GM19324 (cell line): ENCODE data around the gene ZFYVE28.

Source experiments
- ATAC-seq: cut with Tn5 transposase; IDR thresholded peaks from one replicate; pipeline ENCODE4 v1.9.1; 2021; ENCODE audit warnings: mild to moderate bottlenecking, moderate library complexity; ENCODE audit not compliant: unreplicated experiment, low FRiP score

ZFYVE28 gene

GRCh38 chr4:2335729-2336101 lies 82.7 kb downstream of the ZFYVE28 start:
- no peak for ATAC-seq

- no peak for ATAC-seq
Observed at GRCh38 chr4:2334826-2335728, 83.4 kb downstream of the ZFYVE28 start.

- ATAC-seq: no peak
Observed at GRCh38 chr4:2333916-2334644, 84.4 kb downstream of the ZFYVE28 start.

- ATAC-seq: no peak
Observed at GRCh38 chr4:2333356-2333841, 85.0 kb downstream of the ZFYVE28 start.

- no peak for ATAC-seq
Observed at GRCh38 chr4:2332976-2333319, 85.5 kb downstream of the ZFYVE28 start.

- no peak for ATAC-seq
Observed at GRCh38 chr4:2332201-2332975, 86.1 kb downstream of the ZFYVE28 start.

GRCh38 chr4:2331519-2332200 lies 86.8 kb downstream of the ZFYVE28 start:
- ATAC-seq: no peak

- ATAC-seq: no peak
Observed at GRCh38 chr4:2331043-2331420, 87.4 kb downstream of the ZFYVE28 start.

GRCh38 chr4:2330091-2331042 lies 88.1 kb downstream of the ZFYVE28 start:
- no peak for ATAC-seq

- no peak for ATAC-seq
Observed at GRCh38 chr4:2327579-2327978, 90.9 kb downstream of the ZFYVE28 start.

- ATAC-seq: no peak
Observed at GRCh38 chr4:2324891-2325290, 93.6 kb downstream of the ZFYVE28 start.

- no peak for ATAC-seq
Observed at GRCh38 chr4:2322841-2323240, 95.6 kb downstream of the ZFYVE28 start.

- no peak for ATAC-seq
Observed at GRCh38 chr4:2322227-2322626, 96.2 kb downstream of the ZFYVE28 start.

GRCh38 chr4:2321279-2322196 lies 96.9 kb downstream of the ZFYVE28 start:
- ATAC-seq: no peak

GRCh38 chr4:2320746-2321145 lies 97.7 kb downstream of the ZFYVE28 start:
- no peak for ATAC-seq

- no peak for ATAC-seq
Observed at GRCh38 chr4:2320152-2320551, 98.3 kb downstream of the ZFYVE28 start.

- no peak for ATAC-seq
Observed at GRCh38 chr4:2318885-2319284, 99.6 kb downstream of the ZFYVE28 start.

GRCh38 chr4:2318476-2318875 lies 100.0 kb downstream of the ZFYVE28 start:
- no peak for ATAC-seq
